Suppressor macrophage treated with lipopolysaccharide for 1 hour (primary cell): ENCODE data around the gene EFCAB6.

Experiments used
- DNase-seq, 3 donors: peaks; one replicate each; pipeline ENCODE4 v3.0.0-alpha.2; 2020 to 2022

EFCAB6 gene

DNA sequence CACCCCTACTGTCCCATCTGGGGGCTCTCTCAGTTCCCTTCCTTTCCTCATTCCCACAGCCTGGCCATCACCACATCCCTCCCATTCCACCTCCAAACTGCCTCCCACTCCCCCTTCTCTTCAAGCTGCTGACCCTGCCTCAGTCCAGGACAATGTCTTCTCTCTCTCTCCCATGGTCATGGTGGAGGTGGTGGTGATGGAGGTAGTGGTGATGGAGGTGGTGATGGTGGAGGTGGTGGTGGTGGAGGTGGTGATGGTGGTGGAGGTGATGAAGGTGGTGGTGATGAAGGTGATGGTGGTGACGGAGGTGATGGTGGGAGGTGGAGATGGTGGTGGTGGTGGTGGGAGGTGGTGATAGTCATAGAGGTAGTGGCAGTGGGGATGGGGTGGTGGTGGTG is 313.2 kb downstream of the EFCAB6 start:
- DNase-seq: no peak

DNA sequence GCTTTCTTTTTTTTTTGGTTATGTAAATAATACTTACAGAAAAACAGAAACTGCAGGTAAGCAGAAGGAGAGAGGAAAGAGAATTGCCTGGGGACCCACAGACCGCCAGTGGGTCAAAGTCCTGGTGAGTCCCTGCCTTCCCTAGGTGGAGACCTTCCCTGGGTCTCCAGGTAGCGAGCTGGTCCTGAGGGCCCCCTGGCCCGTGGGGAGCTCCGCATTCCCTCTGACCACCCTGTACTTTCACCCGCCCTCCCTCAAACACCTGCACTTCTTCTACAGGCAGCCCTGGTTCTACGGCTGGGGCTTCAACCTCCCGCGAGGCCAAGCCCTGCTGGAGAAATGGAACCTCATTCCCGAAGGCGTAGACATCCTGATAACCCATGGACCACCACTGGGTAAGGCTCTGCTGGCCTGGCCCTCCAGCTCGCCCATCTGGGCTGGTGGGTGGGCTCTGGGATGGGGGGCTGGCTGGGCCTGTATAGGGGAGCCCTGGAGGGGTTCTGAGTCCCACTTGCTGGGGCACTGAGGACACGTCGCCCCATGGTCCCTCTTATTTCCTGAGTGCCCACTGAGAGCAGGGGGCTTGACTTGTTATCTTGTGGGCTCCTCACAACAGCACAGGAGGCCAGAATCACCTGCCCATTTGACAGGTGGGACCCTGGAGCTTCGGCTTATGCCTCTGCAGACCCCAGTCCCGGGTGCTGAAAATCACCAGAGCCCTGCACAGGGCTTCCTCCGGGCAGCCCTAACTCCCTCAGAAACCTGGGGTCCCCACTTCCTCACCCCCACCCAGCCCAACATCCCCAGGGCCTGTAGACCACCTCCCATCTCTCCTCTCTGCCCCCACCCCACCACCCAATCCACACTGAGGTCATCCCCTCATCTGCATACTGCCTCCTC is 313.9 kb downstream of the EFCAB6 start:
- no peak for DNase-seq

GRCh38 chr22:43493297-43493696 is 318.8 kb downstream of the EFCAB6 start:
- DNase-seq: no peak

- DNase-seq: no peak
Observed at GRCh38 chr22:43491737-43492136, 320.4 kb downstream of the EFCAB6 start.

- no peak for DNase-seq
Observed at GRCh38 chr22:43491177-43491576, 320.9 kb downstream of the EFCAB6 start.

DNA sequence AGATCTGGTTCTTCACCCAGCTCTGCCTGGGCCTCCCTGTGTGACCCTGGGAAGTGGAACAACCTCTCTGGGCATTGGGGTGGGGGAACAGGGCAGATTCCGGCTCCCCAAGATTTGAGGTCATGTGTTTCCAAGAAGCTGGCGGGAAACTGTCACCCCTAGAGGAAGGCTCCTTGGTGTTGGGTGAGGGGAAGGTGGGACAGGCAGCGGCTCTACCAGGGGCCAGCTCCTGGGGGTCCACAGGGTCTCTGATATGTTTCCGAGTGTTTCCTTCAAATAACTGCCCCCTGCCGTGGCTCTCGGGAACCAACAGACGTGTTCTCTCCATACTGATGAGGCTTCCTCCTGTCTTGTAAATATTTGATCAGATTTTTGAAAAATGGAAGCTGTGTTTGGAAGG is 321.8 kb downstream of the EFCAB6 start:
- DNase-seq: no peak

GRCh38 chr22:43488937-43489336 is 323.2 kb downstream of the EFCAB6 start:
- DNase-seq: no peak

- no peak for DNase-seq
Observed at GRCh38 chr22:43488031-43488866, 323.9 kb downstream of the EFCAB6 start.

- DNase-seq: no peak
Observed at GRCh38 chr22:43487311-43488030, 324.6 kb downstream of the EFCAB6 start.

- DNase-seq: no peak
Observed at GRCh38 chr22:43485502-43486089, 326.5 kb downstream of the EFCAB6 start.

DNA sequence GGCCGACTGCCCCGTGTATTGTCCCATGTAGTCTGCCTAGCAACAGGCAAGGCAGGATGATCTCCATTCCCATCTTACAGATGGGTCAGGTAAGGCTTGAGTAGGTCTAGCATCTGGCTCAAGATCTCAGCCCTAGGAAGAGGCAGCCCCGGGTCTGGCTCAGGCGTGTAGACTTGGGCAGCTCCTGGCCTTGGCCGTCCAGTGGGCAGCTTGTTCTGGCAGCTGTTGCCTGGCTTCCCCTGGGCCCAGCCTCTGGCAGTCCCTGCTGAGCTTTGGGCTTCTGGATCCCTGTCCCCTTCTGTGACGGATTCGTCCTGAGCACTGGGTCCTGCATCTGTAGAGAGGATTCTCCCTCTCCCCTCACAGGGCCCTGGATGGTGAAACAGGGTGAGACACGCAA is 327.9 kb downstream of the EFCAB6 start:
- DNase-seq: no peak

- DNase-seq: no peak
Observed at GRCh38 chr22:43483669-43484068, 328.4 kb downstream of the EFCAB6 start.

- DNase-seq: no peak
Observed at GRCh38 chr22:43483266-43483665, 328.8 kb downstream of the EFCAB6 start.

DNA sequence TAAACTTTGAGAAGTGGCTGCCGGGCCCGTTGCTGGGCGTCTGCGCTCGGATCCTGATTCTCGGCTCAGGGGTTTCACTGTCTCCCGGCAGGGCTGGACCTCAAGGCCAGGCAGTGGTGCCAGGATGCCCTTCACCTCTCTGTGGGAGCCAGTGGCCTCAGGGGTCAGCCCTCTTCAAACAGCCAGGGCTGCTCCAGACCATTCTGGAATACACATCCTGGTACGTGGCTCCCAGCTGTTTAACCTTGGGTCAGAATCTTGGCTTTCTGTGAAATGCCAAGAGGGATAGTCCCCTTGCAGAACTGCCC is 329.8 kb downstream of the EFCAB6 start:
- DNase-seq: no peak

DNA sequence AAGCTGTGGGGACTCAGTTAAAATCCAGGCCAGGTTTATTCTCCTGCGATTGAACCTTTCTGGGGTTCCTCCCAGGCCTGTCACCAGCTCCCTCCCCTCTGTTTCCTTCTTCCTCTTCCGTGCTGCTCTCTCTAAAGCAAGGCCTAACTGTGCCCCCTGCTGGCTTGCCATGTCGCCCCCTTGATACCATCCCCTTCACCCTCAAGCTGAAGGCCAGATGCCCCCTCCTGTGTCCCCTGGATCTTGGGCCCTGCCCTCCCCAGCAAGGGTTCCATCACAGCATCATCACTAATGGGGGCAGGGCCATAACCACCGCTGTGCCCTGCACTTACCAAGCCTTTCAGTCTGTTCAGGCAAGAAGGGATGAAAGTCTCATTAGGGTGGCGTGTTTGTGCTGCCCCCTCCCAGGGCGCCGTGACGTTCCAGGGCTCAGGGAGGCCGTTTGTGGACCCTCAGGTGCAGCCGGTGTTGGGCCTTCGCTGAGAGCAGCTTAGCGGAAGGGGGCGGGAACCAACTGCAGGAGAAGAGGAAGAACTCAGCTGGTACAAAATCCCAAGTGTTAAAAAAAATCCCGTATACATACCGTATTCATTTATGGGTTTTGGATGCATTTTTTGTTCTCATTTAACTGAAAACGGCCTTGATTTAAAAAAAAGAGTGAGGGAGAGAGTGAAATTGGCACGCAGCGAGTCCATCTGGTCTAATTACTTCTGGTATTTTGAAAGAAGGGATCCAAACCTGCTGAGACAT is 330.4 kb downstream of the EFCAB6 start:
- peak; percentile 32 to 56 (median 47) for DNase-seq

DNA sequence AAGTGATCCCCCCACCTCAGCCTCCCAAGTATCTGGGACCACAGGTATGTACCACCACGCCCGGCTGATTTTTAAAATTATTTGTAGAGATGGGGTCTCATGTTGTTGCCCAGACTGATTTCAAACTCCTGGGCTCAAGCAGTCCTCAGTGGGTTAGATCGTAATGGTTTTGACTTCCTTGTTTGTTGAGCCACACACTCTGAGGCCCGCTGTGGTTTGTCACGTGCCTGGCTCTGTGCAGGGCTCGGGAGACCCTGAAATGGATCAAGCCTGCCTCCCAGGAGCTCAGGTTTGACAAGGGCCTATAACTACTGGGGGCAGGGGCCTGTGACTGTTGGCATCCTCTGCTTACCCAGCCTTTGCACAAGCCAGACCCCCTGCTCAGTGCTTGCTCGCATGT is 332.1 kb downstream of the EFCAB6 start:
- DNase-seq: peak in 1 of 3 donors; percentile 17

DNA sequence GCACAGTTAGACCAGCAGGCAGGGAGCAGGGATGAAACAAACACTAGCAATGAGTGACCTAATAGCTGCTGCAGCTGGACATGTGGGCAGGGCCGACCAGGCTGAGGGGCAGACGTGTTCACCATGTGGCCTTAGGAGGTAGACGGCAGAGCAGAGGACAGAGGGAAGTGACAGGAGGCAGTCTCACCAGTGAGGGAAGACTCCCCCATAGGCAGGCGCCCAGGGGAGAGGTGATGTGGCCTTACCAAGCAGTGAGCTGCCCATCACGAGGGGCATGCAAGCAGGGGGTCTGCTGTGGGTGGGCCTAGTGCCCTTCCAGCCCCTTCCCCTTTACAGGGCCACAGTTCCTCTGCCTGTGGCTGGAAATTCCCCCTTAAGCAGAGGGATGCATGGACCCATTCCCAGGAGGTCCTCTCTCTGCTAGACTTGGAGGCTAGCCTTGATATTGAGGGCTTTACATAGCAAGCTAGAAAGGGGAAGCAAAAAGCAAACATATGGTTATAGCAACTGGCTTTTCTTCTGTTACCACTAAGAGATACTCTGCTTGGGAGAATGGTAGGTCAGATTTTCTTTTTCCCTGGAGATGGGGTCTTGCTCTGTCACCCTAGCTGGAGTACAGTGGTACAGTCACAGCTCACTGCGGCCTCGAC is 332.7 kb downstream of the EFCAB6 start:
- no peak for DNase-seq
